RWPE1 (cell line): Measurements from ENCODE around the gene MTTP.

Source experiments
- CTCF ChIA-PET: fragments of 350-600 bp; sonication (Branson Sonifier 250); formaldehyde crosslinking; extraction: SDS; loops from one replicate; lab custom pipeline; 2021; lab: Yijun Ruan, JAX
- POLR2A ChIA-PET: fragments of 400-600 bp; formaldehyde crosslinking; extraction: SDS; loops from one replicate; lab custom pipeline; 2020; ENCODE audit warnings: antibody characterized with exemption; ENCODE audit not compliant: low non-redundant PET; lab: Yijun Ruan, JAX
- DNase-seq: peaks from one replicate; pipeline ENCODE4 v3.0.0; 2012; ENCODE audit warnings: low spot score
- H3K27ac ChIP-seq: fragments of 450-650 bp; 2 replicates; pipeline ENCODE4 v1.5.1; 2017
- TF ChIP-seq, protein P1 (sequence below): fragments of 450-650 bp; conservative IDR thresholded peaks from 2 replicates; pipeline ENCODE4 v1.5.1; 2017; ENCODE audit warnings: low read depth, mild to moderate bottlenecking

Gene MTTP

DNA sequence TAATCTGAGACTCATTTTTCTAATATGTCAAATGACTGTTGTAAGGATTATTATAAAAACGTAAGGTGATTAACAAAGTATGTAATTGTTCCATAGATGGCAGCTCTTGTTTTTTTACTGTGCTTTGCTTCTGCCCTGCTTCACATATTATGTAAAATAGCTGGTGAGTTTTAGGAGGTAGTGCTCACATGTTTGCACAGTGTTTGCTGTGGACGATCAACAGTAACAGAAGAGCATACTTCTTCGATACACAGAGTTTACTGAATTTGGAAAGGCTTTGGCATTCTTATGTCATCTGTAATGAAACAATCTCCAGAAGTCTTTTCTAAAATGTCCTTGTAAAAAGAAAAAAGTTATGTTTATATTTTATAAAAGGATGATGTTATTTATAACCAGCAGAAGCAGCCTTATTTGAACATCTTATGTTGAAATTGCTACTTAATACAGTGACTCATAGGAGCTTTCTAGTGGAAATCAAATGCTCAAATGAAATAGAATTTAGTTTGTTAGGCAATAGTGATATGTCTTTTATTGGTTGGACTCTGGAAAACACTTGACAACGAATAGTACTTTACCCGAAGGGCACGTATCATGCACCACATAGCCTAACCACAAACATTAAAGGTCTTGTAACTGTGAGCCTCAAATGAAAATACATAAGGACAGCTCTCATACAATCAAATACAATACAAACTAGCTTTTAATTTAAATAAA lies 1.9 kb upstream of the MTTP start:
- ChIA-PET CTCF (interaction anchor here (0.5 to 0.6 kb wide), 4 partner anchors 11 to 234 kb away, joined by 3 to 5 read pairs (median 4); no protein-coding TSS in a partner anchor), POLR2A (no interaction called here)
- no peak overlapping the region for H3K27ac ChIP-seq
- peak; percentile 3 for DNase-seq
- TF ChIP-seq, protein P1, sequence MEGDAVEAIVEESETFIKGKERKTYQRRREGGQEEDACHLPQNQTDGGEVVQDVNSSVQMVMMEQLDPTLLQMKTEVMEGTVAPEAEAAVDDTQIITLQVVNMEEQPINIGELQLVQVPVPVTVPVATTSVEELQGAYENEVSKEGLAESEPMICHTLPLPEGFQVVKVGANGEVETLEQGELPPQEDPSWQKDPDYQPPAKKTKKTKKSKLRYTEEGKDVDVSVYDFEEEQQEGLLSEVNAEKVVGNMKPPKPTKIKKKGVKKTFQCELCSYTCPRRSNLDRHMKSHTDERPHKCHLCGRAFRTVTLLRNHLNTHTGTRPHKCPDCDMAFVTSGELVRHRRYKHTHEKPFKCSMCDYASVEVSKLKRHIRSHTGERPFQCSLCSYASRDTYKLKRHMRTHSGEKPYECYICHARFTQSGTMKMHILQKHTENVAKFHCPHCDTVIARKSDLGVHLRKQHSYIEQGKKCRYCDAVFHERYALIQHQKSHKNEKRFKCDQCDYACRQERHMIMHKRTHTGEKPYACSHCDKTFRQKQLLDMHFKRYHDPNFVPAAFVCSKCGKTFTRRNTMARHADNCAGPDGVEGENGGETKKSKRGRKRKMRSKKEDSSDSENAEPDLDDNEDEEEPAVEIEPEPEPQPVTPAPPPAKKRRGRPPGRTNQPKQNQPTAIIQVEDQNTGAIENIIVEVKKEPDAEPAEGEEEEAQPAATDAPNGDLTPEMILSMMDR: no peak

- no peak for DNase-seq
- no peak overlapping the region for H3K27ac ChIP-seq
- ChIA-PET CTCF (no interaction called here), POLR2A (no interaction called here)
- TF ChIP-seq, protein P1: no peak
Observed at GRCh38 chr4:99573735-99574368, 772 bp upstream of the MTTP start.

DNA sequence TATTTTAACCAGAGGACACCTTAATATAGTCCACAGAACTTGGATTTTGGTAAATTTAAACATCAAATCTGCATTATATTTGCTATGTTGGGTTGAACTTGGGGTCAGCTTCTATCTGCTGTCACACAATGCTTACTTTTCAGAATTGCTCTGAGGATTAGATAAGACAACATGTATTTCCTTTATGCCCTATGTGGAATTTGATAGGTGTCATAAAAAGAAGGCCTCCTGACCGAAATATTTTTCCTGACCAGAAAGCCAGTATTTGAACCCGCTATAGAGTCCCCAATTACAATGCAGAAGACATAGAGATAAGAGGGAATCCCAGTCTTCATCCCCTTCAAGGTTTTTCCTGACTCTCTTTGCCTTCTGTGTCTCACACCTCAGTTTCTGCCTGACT lies 4.1 kb downstream of the MTTP start:
- POLR2A ChIA-PET: no interaction called here
- DNase-seq: no peak
- TF ChIP-seq, protein P1: no peak
- CTCF ChIA-PET: no interaction called here
- H3K27ac ChIP-seq: no peak overlapping the region

DNA sequence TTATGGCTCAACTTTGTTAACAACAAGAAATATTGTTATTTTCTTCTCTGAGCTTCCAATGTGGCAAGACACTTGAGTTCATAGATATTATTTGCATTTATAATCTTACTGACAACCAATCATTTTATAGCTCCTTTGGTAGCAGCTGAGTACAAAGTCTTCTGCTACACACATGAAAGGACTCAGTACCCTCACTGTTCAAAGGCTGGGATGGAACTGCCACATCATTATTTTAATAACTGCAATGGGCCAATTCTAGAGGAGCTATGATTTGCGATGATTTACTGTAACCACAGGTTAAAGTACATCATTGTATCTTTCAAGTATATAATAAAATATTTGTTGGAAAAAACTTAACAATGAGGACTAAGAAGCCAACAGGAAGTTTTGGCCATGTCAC lies 10.9 kb downstream of the MTTP start:
- ChIA-PET POLR2A (no interaction called here), CTCF (no interaction called here)
- H3K27ac ChIP-seq: no peak overlapping the region
- TF ChIP-seq, protein P1: no peak
- DNase-seq: no peak

DNA sequence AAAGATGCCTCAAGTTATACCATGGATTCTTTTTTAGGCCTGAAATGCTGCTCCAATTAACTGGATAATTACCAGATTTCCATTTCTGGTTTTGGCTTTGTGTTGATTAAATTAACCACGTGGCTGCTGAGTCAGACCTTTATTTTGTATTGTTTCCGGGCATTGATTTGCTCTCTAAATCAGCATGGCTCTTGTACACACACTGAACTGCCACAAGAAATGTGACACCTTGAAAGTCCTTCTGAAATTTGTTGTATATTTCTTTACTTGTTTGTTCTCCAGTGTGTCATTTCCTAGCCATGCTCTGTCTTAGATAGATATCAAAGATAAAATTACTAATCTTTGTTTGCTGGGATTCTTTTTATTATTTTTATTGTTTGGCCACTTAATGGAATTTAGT lies 11.7 kb downstream of the MTTP start:
- no peak overlapping the region for H3K27ac ChIP-seq
- DNase-seq: no peak
- CTCF ChIA-PET: no interaction called here

GRCh38 chr4:99586797-99587196 lies 12.2 kb downstream of the MTTP start:
- POLR2A ChIA-PET: no interaction called here
- CTCF ChIA-PET: no interaction called here
- no peak overlapping the region for H3K27ac ChIP-seq
- TF ChIP-seq, protein P1: no peak
- no peak for DNase-seq

More for the DNA sequence above, 11.7 kb downstream of the MTTP start:
- POLR2A ChIA-PET: no interaction called here
- TF ChIP-seq, protein P1: no peak
